CD8-positive, alpha-beta memory T cell (primary cell): ENCODE results near the gene ACP3. TPM values are rescaled to one million over a fixed set of nuclear protein-coding genes. Genes with fewer than 3 reads are reported as not detected.

Source experiments
- CTCF ChIA-PET: fragments of 350-600 bp; sonication (Branson Sonifier 250); formaldehyde crosslinking; loops from one replicate; lab custom pipeline; 2021; ENCODE audit warnings: antibody characterized with exemption; lab: Charles Lee
- POLR2A ChIA-PET: fragments of 350-600 bp; sonication (Branson Sonifier 250); formaldehyde crosslinking; loops from one replicate; lab custom pipeline; 2021; ENCODE audit warnings: antibody characterized with exemption; lab: Charles Lee
- DNase-seq, 5 donors: peaks; one replicate each; pipeline versions ENCODE4 v3.0.0 to v3.0.0-alpha.2; 2020 to 2022; ENCODE audit warnings: mixed read lengths in 1 of 5
- H3K27ac ChIP-seq: one replicate; pipeline ENCODE4 v1.7.0; 2013; ENCODE audit warnings: low read depth, mild to moderate bottlenecking, low read length, moderate library complexity
- H3K27me3 ChIP-seq: 2 replicates; pipeline ENCODE4 v1.7.0; 2013; ENCODE audit warnings: low read length, mild to moderate bottlenecking; ENCODE audit not compliant: insufficient read depth, poor library complexity, severe bottlenecking
- H3K36me3 ChIP-seq: 2 replicates; pipeline ENCODE4 v1.7.0; 2013; ENCODE audit warnings: mild to moderate bottlenecking, low read length, moderate library complexity; ENCODE audit not compliant: insufficient read depth
- H3K4me1 ChIP-seq: 2 replicates; pipeline ENCODE4 v1.7.0; 2013; ENCODE audit warnings: mild to moderate bottlenecking, low read length, moderate library complexity; ENCODE audit not compliant: insufficient read depth
- H3K4me3 ChIP-seq: 2 replicates; pipeline ENCODE4 v1.7.0; 2013; ENCODE audit warnings: mild to moderate bottlenecking, low read length
- H3K9me3 ChIP-seq: 2 replicates; pipeline ENCODE4 v1.7.0; 2013; ENCODE audit warnings: mild to moderate bottlenecking, low read length
- H3K27ac Mint-ChIP-seq, 8 donors: one replicate each; pipeline ENCODE4 v1.8.0; 2020 to 2021; ENCODE audit warnings: mixed read lengths in 8 of 8, mild to moderate bottlenecking in 6 of 8, inconsistent platforms in 3 of 8, moderate library complexity in 3 of 8
- H3K27me3 Mint-ChIP-seq, 2 donors: one replicate each; pipeline ENCODE4 v1.8.0; 2020 to 2021; ENCODE audit warnings: mixed read lengths in 2 of 2, mild to moderate bottlenecking in 1 of 2, moderate library complexity in 1 of 2
- H3K36me3 Mint-ChIP-seq, 3 donors: one replicate each; pipeline ENCODE4 v1.8.0; 2020 to 2021; ENCODE audit warnings: mixed read lengths in 3 of 3, inconsistent platforms in 1 of 3, mild to moderate bottlenecking in 1 of 3
- H3K4me1 Mint-ChIP-seq, 3 donors: one replicate each; pipeline ENCODE4 v1.8.0; 2020 to 2021; ENCODE audit warnings: mixed read lengths in 3 of 3, inconsistent platforms in 1 of 3, mild to moderate bottlenecking in 1 of 3
- H3K4me3 Mint-ChIP-seq, 7 donors: one replicate each; pipeline ENCODE4 v1.8.0; 2020 to 2021; ENCODE audit warnings: mixed read lengths in 7 of 7, mild to moderate bottlenecking in 6 of 7, moderate library complexity in 4 of 7, inconsistent platforms in 2 of 7
- H3K9me3 Mint-ChIP-seq, 5 donors: one replicate each; pipeline ENCODE4 v1.8.0; 2020 to 2022; ENCODE audit warnings: mixed read lengths in 5 of 5, mild to moderate bottlenecking in 3 of 5, moderate library complexity in 2 of 5, inconsistent platforms in 1 of 5
- polyA plus RNA-seq: library from polyadenylated mRNA; unstranded; fragments of 300-500 nt; fragmentation: Illumina TruSeq; gene quantifications from one replicate; pipeline ENCODE4 v1.2.3, GENCODE V29; 2021
- total RNA-seq, 2 experiments: library from RNA; stranded (reverse); gene quantifications; one replicate each; pipeline ENCODE4 v1.2.3, GENCODE V29; 2021

Gene ACP3
- total and polyA plus RNA-seq, 3 experiments from 2014 or later: not detected

DNA sequence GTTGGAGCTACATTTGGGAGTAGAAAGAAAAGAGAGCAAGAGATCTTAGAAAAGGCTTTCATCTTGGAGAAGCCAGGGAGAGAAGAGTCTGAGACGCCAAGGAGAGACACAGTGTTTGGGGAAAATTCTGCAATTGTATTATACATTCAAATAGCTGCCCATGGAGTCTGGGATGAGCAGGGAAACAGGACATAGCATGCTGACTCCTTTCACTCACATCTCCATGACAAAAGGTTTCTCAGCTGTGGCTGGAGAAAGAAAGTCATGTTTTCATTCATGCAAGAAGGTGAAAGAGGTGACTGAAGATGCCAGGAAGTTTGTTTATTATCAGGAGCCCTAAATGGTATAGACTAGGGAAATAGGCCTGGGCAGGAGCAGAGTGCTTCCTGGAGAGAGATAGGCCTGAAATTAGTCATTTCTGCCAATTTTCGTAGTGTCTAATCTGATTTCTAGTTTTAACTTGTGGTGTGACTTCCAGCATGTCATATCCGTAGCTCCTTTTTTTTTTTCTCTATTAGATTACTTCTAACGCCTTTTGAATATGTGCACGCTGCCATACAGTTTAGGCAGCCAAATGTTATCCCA is 34.1 kb downstream of the ACP3 start:
- peaks cover 3 to 10% of the 10 kb centered on the region in 2 donors for H3K27me3 Mint-ChIP-seq
- H3K36me3 ChIP-seq: no peaks in the 10 kb centered on the region
- CTCF ChIA-PET: interaction anchor here (1.0 to 3.6 kb wide), 4 partner anchors 8 to 291 kb away, joined by 3 to 10 read pairs (median 6); no protein-coding TSS in a partner anchor
- no peak overlapping the region for H3K4me3 Mint-ChIP-seq
- no peaks in the 10 kb centered on the region for H3K36me3 Mint-ChIP-seq
- H3K9me3 Mint-ChIP-seq: no peaks in the 10 kb centered on the region
- no peaks in the 10 kb centered on the region for H3K27me3 ChIP-seq
- POLR2A ChIA-PET: no interaction called here
- H3K27ac Mint-ChIP-seq: no peak overlapping the region
- H3K4me3 ChIP-seq: no peak overlapping the region
- H3K27ac ChIP-seq: no peak overlapping the region
- no peaks in the 10 kb centered on the region for H3K9me3 ChIP-seq
- H3K4me1 Mint-ChIP-seq: peaks cover 0 to 4% (median 0%) of the 10 kb centered on the region in 3 donors
- H3K4me1 ChIP-seq: no peaks in the 10 kb centered on the region
- DNase-seq: no peak

DNA sequence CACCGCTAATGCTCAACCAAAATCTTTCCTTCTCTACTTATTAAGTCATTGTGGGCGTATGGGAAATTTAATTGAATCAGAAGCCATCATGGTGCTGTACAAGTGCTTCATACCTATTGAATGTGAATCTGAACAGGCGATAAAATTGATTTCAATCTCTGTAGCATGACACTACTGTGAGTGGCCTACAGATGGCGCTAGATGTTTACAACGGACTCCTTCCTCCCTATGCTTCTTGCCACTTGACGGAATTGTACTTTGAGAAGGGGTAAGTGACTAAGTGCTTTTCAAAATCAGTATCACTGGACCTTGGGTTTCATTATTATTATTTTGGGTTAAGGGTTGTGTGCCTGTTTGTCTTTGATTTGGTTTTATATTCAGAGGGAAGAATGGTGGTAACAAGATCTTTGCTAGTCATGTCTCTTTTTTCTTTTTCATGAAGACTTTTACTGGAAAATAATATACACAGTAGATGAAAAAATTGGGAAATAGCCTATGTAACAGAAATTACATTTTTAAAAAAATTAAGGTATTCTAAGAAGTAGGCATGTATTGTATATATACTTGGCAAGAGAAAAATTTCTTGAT is 35.4 kb downstream of the ACP3 start:
- Histone ChIP-seq H3K9me3 (no peaks in the 10 kb centered on the region), H3K4me1 (no peaks in the 10 kb centered on the region), H3K4me3 (no peak overlapping the region), H3K27me3 (no peaks in the 10 kb centered on the region), H3K27ac (no peak overlapping the region), H3K36me3 (no peaks in the 10 kb centered on the region)
- Mint-ChIP-seq H3K27ac (no peak overlapping the region), H3K4me1 (peaks cover 0 to 4% (median 0%) of the 10 kb centered on the region in 3 donors), H3K9me3 (no peaks in the 10 kb centered on the region), H3K27me3 (peaks cover 2 to 12% of the 10 kb centered on the region in 2 donors), H3K4me3 (no peak overlapping the region), H3K36me3 (no peaks in the 10 kb centered on the region)
- ChIA-PET POLR2A (no interaction called here), CTCF (interaction anchor here (1.0 to 3.6 kb wide), 5 partner anchors 10 to 290 kb away, joined by 3 to 10 read pairs (median 6); no protein-coding TSS in a partner anchor)
- DNase-seq: peak; percentile 45 to 69 (median 49)

DNA sequence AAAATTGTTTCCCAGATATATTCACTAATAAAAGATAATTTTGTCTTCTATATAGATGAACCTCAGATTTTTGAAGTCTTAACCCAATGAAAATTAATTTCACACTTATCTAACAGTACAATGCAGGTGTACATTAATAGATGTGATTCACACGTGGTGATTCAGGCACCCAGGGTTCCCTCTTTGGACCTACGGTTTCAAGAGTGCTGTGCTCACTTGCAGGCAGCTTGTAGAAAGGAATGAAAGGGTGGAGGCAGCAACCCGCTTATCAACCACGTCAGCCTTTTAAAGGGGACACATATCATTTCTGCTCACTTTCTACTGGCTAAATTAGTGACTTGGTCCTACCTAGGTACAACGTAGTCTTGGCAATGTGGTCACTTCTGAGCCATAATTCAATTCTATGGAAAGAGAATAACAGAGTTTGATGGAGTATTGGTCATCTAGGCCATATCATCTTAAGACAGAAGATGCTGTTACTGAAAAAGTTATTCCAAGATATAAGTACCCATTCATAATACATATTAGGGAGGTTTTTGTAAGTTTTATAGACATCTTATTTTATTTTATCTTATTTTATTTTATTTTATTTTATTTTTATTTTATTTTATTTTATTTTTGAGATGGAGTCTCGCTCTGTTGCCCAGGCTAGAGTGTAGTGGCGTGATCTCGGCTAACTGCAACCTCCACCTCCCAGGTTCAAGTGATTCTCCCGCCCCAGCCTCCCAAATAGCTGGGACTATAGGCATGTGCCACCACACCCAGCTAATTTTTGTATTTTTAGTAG is 37.9 kb downstream of the ACP3 start:
- Mint-ChIP-seq H3K27me3 (peaks cover 4 to 22% of the 10 kb centered on the region in 2 donors), H3K27ac (no peak overlapping the region), H3K4me3 (no peak overlapping the region), H3K9me3 (no peaks in the 10 kb centered on the region), H3K4me1 (peaks cover 0 to 4% (median 0%) of the 10 kb centered on the region in 3 donors), H3K36me3 (no peaks in the 10 kb centered on the region)
- no peaks in the 10 kb centered on the region for H3K4me1 ChIP-seq
- no peak overlapping the region for H3K27ac ChIP-seq
- no peak overlapping the region for H3K4me3 ChIP-seq
- ChIA-PET POLR2A (no interaction called here), CTCF (no interaction called here)
- no peaks in the 10 kb centered on the region for H3K36me3 ChIP-seq
- no peaks in the 10 kb centered on the region for H3K27me3 ChIP-seq
- DNase-seq: no peak
- no peaks in the 10 kb centered on the region for H3K9me3 ChIP-seq

DNA sequence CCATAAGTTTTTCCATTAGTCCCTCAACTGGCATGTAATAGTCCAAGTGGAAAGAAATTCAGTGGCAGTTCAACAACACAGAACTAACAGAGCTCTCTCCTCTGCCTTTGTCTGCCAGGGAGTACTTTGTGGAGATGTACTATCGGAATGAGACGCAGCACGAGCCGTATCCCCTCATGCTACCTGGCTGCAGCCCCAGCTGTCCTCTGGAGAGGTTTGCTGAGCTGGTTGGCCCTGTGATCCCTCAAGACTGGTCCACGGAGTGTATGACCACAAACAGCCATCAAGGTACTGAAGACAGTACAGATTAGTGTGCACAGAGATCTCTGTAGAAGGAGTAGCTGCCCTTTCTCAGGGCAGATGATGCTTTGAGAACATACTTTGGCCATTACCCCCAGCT is 39.4 kb downstream of the ACP3 start:
- DNase-seq: no peak
- H3K36me3 ChIP-seq: no peaks in the 10 kb centered on the region
- Mint-ChIP-seq H3K27ac (no peak overlapping the region), H3K27me3 (peaks cover 6 to 29% of the 10 kb centered on the region in 2 donors), H3K9me3 (no peaks in the 10 kb centered on the region), H3K4me3 (no peak overlapping the region), H3K36me3 (no peaks in the 10 kb centered on the region), H3K4me1 (peaks cover 0 to 4% (median 0%) of the 10 kb centered on the region in 3 donors)
- H3K4me3 ChIP-seq: no peak overlapping the region
- no peaks in the 10 kb centered on the region for H3K4me1 ChIP-seq
- H3K27me3 ChIP-seq: no peaks in the 10 kb centered on the region
- POLR2A ChIA-PET: no interaction called here
- CTCF ChIA-PET: no interaction called here
- no peaks in the 10 kb centered on the region for H3K9me3 ChIP-seq
- H3K27ac ChIP-seq: no peak overlapping the region

DNA sequence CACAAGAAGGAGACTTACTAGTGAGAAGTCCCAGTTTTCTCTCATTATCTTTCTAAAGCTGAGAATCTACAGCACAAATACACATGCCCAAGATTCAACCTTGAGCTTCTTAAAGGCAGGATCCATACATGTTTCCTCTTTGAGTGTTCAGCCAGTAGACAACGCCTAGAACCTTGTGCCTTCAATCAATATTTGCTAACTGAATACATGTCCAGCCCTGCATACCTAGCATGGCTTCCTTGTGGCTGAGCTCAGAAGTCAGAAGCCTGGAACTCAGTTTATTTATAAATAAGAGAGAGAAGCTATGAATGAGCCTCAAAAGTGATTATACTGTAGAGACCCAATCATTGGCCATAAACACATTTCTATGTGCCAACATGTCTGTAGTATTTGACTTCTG is 43.5 kb downstream of the ACP3 start:
- H3K9me3 Mint-ChIP-seq: no peaks in the 10 kb centered on the region
- ChIA-PET CTCF (no interaction called here), POLR2A (no interaction called here)
- Histone ChIP-seq H3K27ac (no peak overlapping the region), H3K4me3 (no peak overlapping the region), H3K9me3 (no peaks in the 10 kb centered on the region), H3K27me3 (no peaks in the 10 kb centered on the region), H3K36me3 (no peaks in the 10 kb centered on the region), H3K4me1 (no peaks in the 10 kb centered on the region)
- H3K4me3 Mint-ChIP-seq: no peak overlapping the region
- no peak for DNase-seq
- H3K27me3 Mint-ChIP-seq: peaks cover 11 to 43% of the 10 kb centered on the region in 2 donors
- no peaks in the 10 kb centered on the region for H3K36me3 Mint-ChIP-seq
- no peak overlapping the region for H3K27ac Mint-ChIP-seq
- no peaks in the 10 kb centered on the region for H3K4me1 Mint-ChIP-seq

DNA sequence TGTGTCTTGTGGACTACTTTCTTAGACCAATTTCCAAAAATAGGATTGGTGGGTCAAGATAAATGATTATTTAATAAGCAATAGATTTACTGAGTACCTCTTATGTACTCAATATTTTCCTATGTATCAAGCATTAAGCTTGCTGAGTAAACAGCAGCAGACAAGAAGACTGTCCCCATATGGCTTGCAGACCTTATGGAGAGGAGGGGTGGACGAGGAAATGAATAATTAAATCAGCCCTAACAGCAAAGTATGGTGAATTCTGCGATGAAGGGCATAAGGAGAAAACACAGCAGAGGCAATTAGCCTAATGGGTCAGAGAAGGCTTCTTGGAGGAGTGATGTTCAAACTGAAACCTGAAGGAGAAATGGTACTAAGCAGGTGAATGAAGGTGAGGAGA is 45.1 kb downstream of the ACP3 start:
- CTCF ChIA-PET: interaction anchor here (1.5 kb wide), 1 partner anchor 19 kb away, joined by 3 read pairs; no protein-coding TSS in a partner anchor

DNA sequence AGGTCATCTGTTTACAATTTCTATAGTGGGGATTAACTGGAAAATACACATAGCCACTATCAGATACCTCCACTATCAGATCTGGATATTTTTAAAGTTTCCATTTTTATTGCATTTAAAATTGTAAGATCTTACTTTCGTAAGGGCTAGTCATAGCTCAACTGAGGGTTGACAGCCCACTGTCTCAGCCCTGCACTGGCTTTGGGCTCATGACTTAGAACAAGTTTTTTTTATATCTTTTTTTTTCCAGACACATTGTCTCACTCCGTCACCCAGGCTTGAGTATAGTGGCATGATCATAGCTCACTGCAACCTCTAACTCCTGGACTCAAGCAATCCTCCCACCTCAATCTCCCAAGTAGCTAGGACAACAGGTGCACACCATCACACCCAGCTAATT is 51.3 kb downstream of the ACP3 start:
- Histone ChIP-seq H3K4me1 (no peaks in the 10 kb centered on the region), H3K4me3 (no peak overlapping the region), H3K27ac (no peak overlapping the region), H3K27me3 (no peaks in the 10 kb centered on the region), H3K36me3 (no peaks in the 10 kb centered on the region), H3K9me3 (no peaks in the 10 kb centered on the region)
- Mint-ChIP-seq H3K9me3 (no peaks in the 10 kb centered on the region), H3K4me3 (no peak overlapping the region), H3K27me3 (peaks cover 1 to 18% of the 10 kb centered on the region in 2 donors), H3K4me1 (no peaks in the 10 kb centered on the region), H3K36me3 (no peaks in the 10 kb centered on the region), H3K27ac (no peak overlapping the region)
- POLR2A ChIA-PET: no interaction called here
- CTCF ChIA-PET: interaction anchor here (2.1 kb wide), 1 partner anchor 16 kb away, joined by 6 read pairs; no protein-coding TSS in a partner anchor
- DNase-seq: no peak

More for the DNA sequence above, 45.1 kb downstream of the ACP3 start:
- H3K9me3 ChIP-seq: no peaks in the 10 kb centered on the region
- H3K27me3 Mint-ChIP-seq: peaks cover 11 to 39% of the 10 kb centered on the region in 2 donors
- H3K27me3 ChIP-seq: no peaks in the 10 kb centered on the region
- POLR2A ChIA-PET: no interaction called here
- no peak overlapping the region for H3K27ac Mint-ChIP-seq
- H3K4me3 Mint-ChIP-seq: no peak overlapping the region
- DNase-seq: no peak
- no peaks in the 10 kb centered on the region for H3K4me1 ChIP-seq
- no peaks in the 10 kb centered on the region for H3K36me3 Mint-ChIP-seq
- no peaks in the 10 kb centered on the region for H3K9me3 Mint-ChIP-seq
- no peak overlapping the region for H3K27ac ChIP-seq
- no peak overlapping the region for H3K4me3 ChIP-seq
- H3K4me1 Mint-ChIP-seq: no peaks in the 10 kb centered on the region
- no peaks in the 10 kb centered on the region for H3K36me3 ChIP-seq

DNA sequence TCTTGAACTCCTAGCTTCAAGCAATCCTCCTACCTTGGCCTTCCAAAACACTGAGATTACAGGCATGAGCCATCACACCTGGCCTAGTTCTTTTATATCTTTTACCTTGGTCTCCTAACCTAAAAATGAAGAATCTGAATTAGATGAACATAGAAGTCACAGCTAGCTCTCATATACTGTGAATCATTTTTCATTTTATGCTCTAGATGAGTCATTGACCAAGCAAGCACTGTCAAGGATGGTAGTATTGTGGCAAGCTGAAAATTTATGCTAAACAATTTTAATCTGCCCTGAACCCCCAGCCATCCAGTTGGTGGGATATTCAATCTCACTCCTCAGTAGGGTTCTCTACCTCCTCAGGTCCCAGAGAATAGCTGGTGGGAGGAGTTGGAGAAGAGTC is 51.8 kb downstream of the ACP3 start:
- H3K9me3 ChIP-seq: no peaks in the 10 kb centered on the region
- H3K36me3 ChIP-seq: no peaks in the 10 kb centered on the region
- Mint-ChIP-seq H3K36me3 (no peaks in the 10 kb centered on the region), H3K4me3 (no peak overlapping the region), H3K4me1 (no peaks in the 10 kb centered on the region), H3K27ac (no peak overlapping the region), H3K9me3 (no peaks in the 10 kb centered on the region), H3K27me3 (peaks cover 1 to 18% of the 10 kb centered on the region in 2 donors)
- H3K27me3 ChIP-seq: no peaks in the 10 kb centered on the region
- no peak overlapping the region for H3K27ac ChIP-seq
- POLR2A ChIA-PET: no interaction called here
- DNase-seq: no peak
- no peak overlapping the region for H3K4me3 ChIP-seq
- CTCF ChIA-PET: interaction anchor here (2.1 kb wide), 1 partner anchor 16 kb away, joined by 6 read pairs; no protein-coding TSS in a partner anchor
- no peaks in the 10 kb centered on the region for H3K4me1 ChIP-seq
